HFF-Myc (cell line): ENCODE results near the gene FUT9.

Experiments
- DNase-seq: peaks from one replicate; pipeline ENCODE4 v3.0.0-alpha.2; 2011; ENCODE audit warnings: low read depth; ENCODE audit errors: extremely low read depth
- H3K4me3 ChIP-seq: replicated peaks from 2 replicates; pipeline ENCODE4 v1.5.1; 2011; ENCODE audit warnings: low read depth, mild to moderate bottlenecking, control low read depth, low read length
- TF ChIP-seq, protein P1 (sequence below): IDR thresholded peaks from 2 replicates; pipeline ENCODE4 v1.5.1; 2012; ENCODE audit warnings: mild to moderate bottlenecking, low read depth, low read length, control low read depth; ENCODE audit errors: missing control alignments

FUT9 gene

DNA sequence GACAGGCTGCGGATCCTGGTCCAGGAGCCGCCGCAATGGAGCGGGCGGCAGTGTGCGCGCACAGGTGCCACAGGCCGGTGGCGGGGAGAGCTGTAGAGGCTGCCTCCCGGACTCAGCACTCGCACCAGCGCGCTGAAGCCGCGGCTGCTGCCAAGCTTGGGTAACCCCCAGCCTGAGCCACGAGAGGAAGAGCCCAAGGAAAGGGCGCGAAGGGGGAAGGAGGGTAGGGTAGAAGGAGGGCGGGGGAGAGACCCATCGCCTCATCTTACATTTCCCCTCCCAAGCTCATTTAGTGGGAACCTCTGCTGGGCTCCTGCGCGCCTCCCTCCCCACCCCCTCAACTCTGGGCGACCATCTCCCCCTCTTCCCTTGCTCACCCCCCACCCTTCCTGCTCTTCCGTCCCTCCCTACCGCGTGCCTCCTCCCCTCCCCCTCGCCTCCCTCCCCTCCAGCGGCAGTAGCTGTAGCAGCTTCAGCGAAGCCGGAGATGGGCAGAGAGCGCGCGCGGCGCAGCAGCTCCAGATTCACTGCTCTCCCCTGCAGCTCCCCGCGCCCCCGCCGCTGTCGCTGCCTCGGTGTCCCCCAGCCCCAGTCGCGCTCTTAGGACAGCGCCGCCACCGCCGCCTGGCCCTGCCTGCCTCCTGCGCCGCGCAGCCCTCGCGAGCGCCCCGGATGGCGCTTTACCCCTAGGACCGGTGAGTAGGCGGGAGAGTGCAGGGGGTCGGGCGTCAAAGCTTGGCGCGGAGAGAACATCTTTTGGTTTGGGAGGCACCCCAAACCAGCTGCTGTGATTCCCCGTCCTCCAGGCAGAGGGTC, at the start of gene FUT9:
Gene FUT9, plus strand, starts transcription at position 457 of the 816 bp plus-strand sequence. CDS start 187,182 bp downstream, outside the sequence.
- TF ChIP-seq, protein P1, sequence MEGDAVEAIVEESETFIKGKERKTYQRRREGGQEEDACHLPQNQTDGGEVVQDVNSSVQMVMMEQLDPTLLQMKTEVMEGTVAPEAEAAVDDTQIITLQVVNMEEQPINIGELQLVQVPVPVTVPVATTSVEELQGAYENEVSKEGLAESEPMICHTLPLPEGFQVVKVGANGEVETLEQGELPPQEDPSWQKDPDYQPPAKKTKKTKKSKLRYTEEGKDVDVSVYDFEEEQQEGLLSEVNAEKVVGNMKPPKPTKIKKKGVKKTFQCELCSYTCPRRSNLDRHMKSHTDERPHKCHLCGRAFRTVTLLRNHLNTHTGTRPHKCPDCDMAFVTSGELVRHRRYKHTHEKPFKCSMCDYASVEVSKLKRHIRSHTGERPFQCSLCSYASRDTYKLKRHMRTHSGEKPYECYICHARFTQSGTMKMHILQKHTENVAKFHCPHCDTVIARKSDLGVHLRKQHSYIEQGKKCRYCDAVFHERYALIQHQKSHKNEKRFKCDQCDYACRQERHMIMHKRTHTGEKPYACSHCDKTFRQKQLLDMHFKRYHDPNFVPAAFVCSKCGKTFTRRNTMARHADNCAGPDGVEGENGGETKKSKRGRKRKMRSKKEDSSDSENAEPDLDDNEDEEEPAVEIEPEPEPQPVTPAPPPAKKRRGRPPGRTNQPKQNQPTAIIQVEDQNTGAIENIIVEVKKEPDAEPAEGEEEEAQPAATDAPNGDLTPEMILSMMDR: no peak
- no peak within 1 kb of the TSS for H3K4me3 ChIP-seq

DNA sequence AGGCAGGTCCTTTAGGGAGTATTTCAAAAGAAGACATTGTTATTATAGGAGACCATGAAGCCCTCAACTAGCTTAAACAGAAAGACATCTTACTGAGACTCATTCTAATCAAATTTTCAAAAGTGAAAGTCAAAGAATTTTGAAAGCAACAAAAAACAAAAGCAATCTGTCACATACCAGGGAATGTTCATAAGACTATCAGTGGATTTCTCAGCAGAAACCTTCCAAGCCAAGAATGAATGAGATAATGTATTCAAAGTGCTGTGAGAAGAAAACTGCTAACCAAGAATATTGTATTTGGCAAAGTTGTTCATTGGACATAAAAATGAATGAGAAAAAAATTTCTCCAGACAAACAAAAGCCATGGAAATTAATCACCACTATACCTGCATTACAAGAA, 48.2 kb upstream of the FUT9 start:
- DNase-seq: no peak
- H3K4me3 ChIP-seq: no peak overlapping the region
- TF ChIP-seq, protein P1: no peak

More for the DNA sequence above, at the start of gene FUT9:
- DNase-seq: no peak

DNA sequence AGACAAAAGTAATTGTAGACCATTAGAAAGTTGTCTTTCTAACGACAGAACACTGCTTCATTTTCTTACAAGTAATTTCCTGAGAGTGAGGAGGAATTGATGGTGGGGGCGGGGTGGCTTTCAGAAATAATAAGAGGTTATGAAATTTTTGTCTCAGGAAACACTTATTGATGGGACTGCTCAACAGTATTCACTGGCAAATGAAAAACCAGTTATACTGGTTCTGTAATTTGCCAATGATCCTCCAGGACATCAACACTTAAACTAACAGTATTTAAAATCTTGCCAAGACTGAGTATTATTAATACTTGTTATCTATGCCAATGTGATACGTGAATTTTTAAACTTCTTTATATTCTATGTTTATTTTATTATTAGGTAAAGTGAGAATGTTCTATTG, 41.8 kb upstream of the FUT9 start:
- DNase-seq: no peak
- no peak overlapping the region for H3K4me3 ChIP-seq
- TF ChIP-seq, protein P1: no peak

DNA sequence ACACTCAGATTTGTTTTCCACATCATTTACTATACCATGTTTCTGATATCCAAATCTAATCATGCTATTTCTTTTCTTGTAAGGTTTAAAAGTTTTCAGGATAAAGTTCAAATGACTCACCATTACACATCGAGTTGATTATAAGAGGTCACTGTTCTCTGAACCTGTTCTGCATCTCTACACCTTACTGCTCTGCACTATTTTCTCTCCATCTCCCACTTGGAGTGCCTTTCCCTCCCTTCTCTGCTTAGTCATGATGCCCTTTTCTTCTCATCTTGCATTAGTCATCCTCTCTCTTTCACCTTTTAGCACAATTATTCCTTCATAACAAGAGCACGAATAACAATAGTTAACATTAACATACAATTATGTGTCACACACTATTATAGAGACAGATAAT, 37.5 kb upstream of the FUT9 start:
- TF ChIP-seq, protein P1: no peak
- no peak for DNase-seq
- H3K4me3 ChIP-seq: no peak overlapping the region

DNA sequence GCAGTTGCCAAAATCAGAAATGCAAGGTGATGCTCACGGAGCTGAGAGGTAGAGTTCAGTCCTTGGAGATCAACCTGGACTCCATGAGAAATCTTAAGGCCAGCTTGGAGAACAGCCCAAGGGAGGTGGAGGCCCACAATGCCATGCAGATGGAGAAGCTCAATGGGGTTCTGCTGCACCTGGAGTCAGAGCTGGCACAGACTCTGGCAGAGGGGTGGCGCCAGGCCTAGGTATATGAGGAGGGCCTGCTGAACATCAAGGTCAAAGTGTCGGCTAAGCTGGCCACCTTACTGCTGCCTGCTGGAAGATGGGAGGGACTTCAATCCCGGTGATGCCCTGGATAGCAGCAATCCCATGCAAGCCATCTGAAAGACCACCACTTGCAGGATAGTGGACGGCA, 23.9 kb upstream of the FUT9 start:
- DNase-seq: no peak
- TF ChIP-seq, protein P1: no peak
- H3K4me3 ChIP-seq: no peak overlapping the region

DNA sequence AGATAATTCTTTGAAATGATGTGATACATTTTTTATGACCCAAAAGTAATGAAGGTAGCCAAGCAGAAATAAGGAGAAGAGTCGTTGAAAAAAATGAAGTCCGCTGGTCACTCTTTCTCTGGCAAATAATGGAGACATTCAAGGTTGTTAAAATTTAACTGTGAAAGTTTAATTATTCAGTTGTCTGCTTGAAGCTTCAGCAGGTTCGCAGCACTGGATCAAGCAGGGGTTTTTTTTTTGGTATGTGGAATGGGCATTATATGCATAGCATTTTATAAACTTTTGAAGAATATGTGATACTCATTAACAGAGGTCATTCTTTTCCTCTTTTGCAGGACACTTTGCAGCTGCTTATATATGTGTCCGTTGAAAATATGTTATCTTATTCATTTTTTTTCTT, 21.6 kb upstream of the FUT9 start:
- no peak overlapping the region for H3K4me3 ChIP-seq
- DNase-seq: no peak
- TF ChIP-seq, protein P1: no peak
